Kidney epithelial cell (primary cell): Measurements from ENCODE around the gene KIF18B. TPM values are rescaled to one million over a fixed set of nuclear protein-coding genes. Genes with fewer than 3 reads are reported as not detected.

Experiments used
- DNase-seq: peaks from one replicate; pipeline ENCODE4 v3.0.0-alpha.2; 2010; ENCODE audit warnings: low read depth
- H3K27me3 ChIP-seq: 2 replicates; pipeline ENCODE4 v1.6.0; 2011; ENCODE audit warnings: low read length; ENCODE audit not compliant: control insufficient read depth, insufficient read depth
- H3K36me3 ChIP-seq: 2 replicates; pipeline ENCODE4 v1.5.1; 2011; ENCODE audit warnings: low read length; ENCODE audit not compliant: control insufficient read depth, insufficient read depth
- H3K4me3 ChIP-seq: 2 replicates; pipeline ENCODE4 v1.5.1; 2011; ENCODE audit warnings: low read depth, mild to moderate bottlenecking, control low read depth, low read length
- CTCF ChIP-seq: IDR thresholded peaks from 2 replicates; pipeline ENCODE4 v1.5.1; 2011; ENCODE audit warnings: mild to moderate bottlenecking, moderate library complexity, low read length, control low read depth, inconsistent platforms; ENCODE audit not compliant: insufficient read depth, poor library complexity, severe bottlenecking
- total RNA-seq: library from RNA; depleted of rRNA; stranded (reverse); fragments of >200 nt; gene quantifications from 2 replicates; pipeline ENCODE4 v1.2.3, GENCODE V29; 2015

KIF18B gene
- total RNA-seq, 1 donor from 2014 or later, result 1.4 TPM

- Histone ChIP-seq H3K27me3 (peaks cover 15% of the 10 kb centered on the region), H3K36me3 (peaks cover 3% of the 10 kb centered on the region), H3K4me3 (no peak overlapping the region)
- no peak for TF ChIP-seq CTCF
- DNase-seq, result no peak
These were observed 21.6 kb downstream of the KIF18B start for GRCh38 chr17:44925731-44926697.

GRCh38 chr17:44924107-44924544, 23.4 kb downstream of the KIF18B start:
- no peak for TF ChIP-seq CTCF
- Histone ChIP-seq H3K4me3 (no peak overlapping the region), H3K27me3 (peaks cover 20% of the 10 kb centered on the region), H3K36me3 (peaks cover 3% of the 10 kb centered on the region)
- no peak for DNase-seq

- peaks cover 20% of the 10 kb centered on the region for H3K27me3 ChIP-seq
- no peak for TF ChIP-seq CTCF
- DNase-seq, result no peak
- no peak overlapping the region for H3K4me3 ChIP-seq
- H3K36me3 ChIP-seq, result peaks cover 3% of the 10 kb centered on the region
These were observed 24.7 kb downstream of the KIF18B start for GRCh38 chr17:44922746-44923470.

- Histone ChIP-seq H3K4me3 (no peak overlapping the region), H3K27me3 (peaks cover 20% of the 10 kb centered on the region), H3K36me3 (peaks cover 3% of the 10 kb centered on the region)
- TF ChIP-seq CTCF, result no peak
- DNase-seq, result no peak
These were observed 25.4 kb downstream of the KIF18B start for GRCh38 chr17:44922136-44922535.

GRCh38 chr17:44921122-44921882, 26.3 kb downstream of the KIF18B start:
- Histone ChIP-seq H3K4me3 (no peak overlapping the region), H3K36me3 (peaks cover 3% of the 10 kb centered on the region), H3K27me3 (peaks cover 20% of the 10 kb centered on the region)
- no peak for TF ChIP-seq CTCF
- DNase-seq, result no peak
